ENCODE results near the gene ISG15. TPM values are rescaled to one million over a fixed set of nuclear protein-coding genes. Genes with fewer than 3 reads are reported as not detected.
A peak's percentile ranks its signal among the peaks of the same experiment; 100 is the strongest.

Gene ISG15
- total RNA-seq, 1 experiment from 2014 or later = 140 TPM

GRCh38 chr1:1046243-1046642 lies 32.9 kb downstream of the ISG15 start:
- ATAC-seq (no peak), DNase-seq (ENCODE audit: low read depth, low spot score) (no peak)
- no peak for TF ChIP-seq POLR2A (IDR thresholded peaks at IDR 0.05; ENCODE audit: borderline replicate concordance, extremely low read depth, insufficient read depth, insufficient read length)
- TF ChIP-seq ZNF274 (IDR thresholded peaks at IDR 0.05; ENCODE audit: low read depth, low read length) = no peak
- no peak for TF ChIP-seq FOSL1 (IDR thresholded peaks at IDR 0.05; ENCODE audit: low read depth)
- no peak for TF ChIP-seq SIN3A (IDR thresholded peaks at IDR 0.05; ENCODE audit: low read depth)
- no peak for TF ChIP-seq EGR1 (IDR thresholded peaks at IDR 0.05; ENCODE audit: low read depth)
- no peak for TF ChIP-seq ZBTB33 (IDR thresholded peaks at IDR 0.05; ENCODE audit: extremely low read depth, insufficient replicate concordance, low read length)
- no peak for TF ChIP-seq TCF7L2 (IDR thresholded peaks at IDR 0.05; ENCODE audit: borderline replicate concordance, extremely low read depth, insufficient read depth, insufficient read length)
- TF ChIP-seq RAD21 (IDR thresholded peaks at IDR 0.05; ENCODE audit: low read depth) = no peak
- TF ChIP-seq YY1 (IDR thresholded peaks at IDR 0.05; ENCODE audit: extremely low read depth, insufficient replicate concordance, low read depth, low read length) = no peak
- TF ChIP-seq MAX (IDR thresholded peaks at IDR 0.05) = no peak
- no peak for TF ChIP-seq EZH2phosphoT487 (IDR thresholded peaks at IDR 0.05; ENCODE audit: borderline replicate concordance)
- no peaks in the 10 kb centered on the region for H3K9me2 ChIP-seq (ENCODE audit: insufficient read depth)
- peaks cover 20% of the 10 kb centered on the region; the same call in 1 of the 2 replicates for H3K79me2 ChIP-seq (ENCODE audit: insufficient read depth, low read length)
- TSS peak; percentile 31 for BruUV-seq (replicated peaks)
- intact Hi-C loops (cut with micrococcal nuclease) = no loop called here
- no peaks in the 10 kb centered on the region for H3K27me3 ChIP-seq (ENCODE audit: insufficient read depth, low read length)
- H2AFZ ChIP-seq (ENCODE audit: low read depth, low read length, poor library complexity, severe bottlenecking) = no peak overlapping the region
- no peaks in the 10 kb centered on the region for H3K4me1 ChIP-seq (ENCODE audit: control insufficient read depth in 1 of 2, insufficient read depth in 2 of 2, low read length in 2 of 2)
- no peak overlapping the region for H3K4me3 ChIP-seq (replicated peaks in 1 of 2; ENCODE audit: low read depth in 1 of 2, low read length in 2 of 2)
- H3K9me3 ChIP-seq (ENCODE audit: control insufficient read depth in 1 of 2, insufficient read depth in 1 of 2, low read depth in 1 of 2, low read length in 2 of 2) = no peaks in the 10 kb centered on the region
- no peaks in the 10 kb centered on the region for H4K20me1 ChIP-seq (ENCODE audit: insufficient read depth)
- ChIA-PET CTCF (no interaction called here), POLR2A (no interaction called here), RAD21 (ENCODE audit: low non-redundant PET in 1 of 2, low total read pairs in 2 of 2, uncharacterized antibody in 2 of 2, unreplicated experiment in 2 of 2) (no interaction called here)
- H3K27ac ChIP-seq (ENCODE audit: low read depth, low read length) = no peak overlapping the region
- H3K36me3 ChIP-seq (ENCODE audit: control insufficient read depth in 1 of 2, insufficient read depth in 2 of 2, low read length in 2 of 2) = peaks cover 19 to 37% of the 10 kb centered on the region in 2 experiments; a peak in 3 of 4 replicates
- H3K4me2 ChIP-seq (ENCODE audit: low read length) = no peak overlapping the region
- H3K9ac ChIP-seq (ENCODE audit: low read length) = no peak overlapping the region
